NCI-H1092 (cell line): ENCODE measurements around the gene CFHR2.

Experiments
- DNase-seq: peaks from one replicate; lab custom pipeline; 2025; lab: John Stamatoyannopoulos, UW

The CFHR2 gene

DNA sequence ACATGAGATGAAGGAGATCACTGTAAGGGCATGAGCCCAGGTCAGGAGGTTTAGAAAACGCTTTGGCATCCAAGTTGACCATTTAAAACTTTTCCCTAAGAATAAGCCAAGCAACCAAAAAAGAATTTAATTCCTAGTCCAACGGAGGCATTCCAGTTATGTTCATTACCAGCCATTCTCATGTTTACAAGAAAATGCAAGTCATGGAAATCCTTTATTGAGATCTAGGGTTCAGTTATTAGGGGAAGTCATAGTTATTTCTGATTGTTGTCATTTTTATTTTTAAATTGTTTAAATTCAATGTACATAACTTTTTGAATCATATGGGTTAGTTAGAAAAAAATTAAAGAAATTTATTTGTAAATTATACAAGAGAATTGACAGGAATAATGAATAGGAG is 58.3 kb downstream of the CFHR2 start:
- no peak for DNase-seq

DNA sequence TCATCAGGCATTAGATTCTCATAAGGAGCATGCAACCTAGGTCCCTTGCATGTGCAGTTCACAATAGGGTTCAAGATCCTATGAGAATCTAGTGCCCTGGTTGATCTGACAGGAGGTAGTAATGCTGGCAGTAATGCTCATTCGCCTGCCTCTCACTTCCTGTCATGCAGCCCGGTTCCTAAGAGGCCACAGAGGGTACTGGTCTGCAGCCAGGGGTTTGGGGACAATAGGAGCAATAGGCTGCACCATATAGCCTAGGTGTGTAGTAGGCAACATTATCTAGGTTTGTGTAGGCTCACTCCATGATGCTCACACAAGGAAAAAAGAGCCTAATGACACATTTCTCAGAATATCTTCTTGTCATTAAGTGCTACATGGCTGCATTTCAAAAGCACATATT is 59.6 kb downstream of the CFHR2 start:
- no peak for DNase-seq

DNA sequence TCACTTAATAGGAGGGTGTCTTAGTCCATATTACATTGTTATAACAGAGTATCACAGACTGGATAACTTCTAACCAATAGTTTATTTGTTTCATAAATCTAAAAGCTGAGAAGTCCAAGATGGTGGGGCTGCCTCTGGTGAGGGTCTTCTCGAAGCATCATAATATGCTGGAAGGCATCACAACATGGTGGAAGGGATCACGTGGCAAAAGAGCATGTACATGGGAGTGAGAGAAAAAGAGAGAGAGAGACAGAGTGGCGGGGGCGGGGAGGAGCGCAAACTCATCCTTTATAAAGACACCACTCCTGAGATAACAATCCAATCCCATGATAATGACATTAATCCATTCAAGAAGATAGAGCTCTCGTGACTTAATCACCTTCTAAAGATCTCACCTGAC is 65.3 kb downstream of the CFHR2 start:
- no peak for DNase-seq
